ENCODE measurements around the gene APOC4.
"Not testable (repeated sequence)": the region's sequence is repeated elsewhere in the genome, so short reads cannot be mapped to it uniquely, and the experiment has no call there.

Gene APOC4

DNA sequence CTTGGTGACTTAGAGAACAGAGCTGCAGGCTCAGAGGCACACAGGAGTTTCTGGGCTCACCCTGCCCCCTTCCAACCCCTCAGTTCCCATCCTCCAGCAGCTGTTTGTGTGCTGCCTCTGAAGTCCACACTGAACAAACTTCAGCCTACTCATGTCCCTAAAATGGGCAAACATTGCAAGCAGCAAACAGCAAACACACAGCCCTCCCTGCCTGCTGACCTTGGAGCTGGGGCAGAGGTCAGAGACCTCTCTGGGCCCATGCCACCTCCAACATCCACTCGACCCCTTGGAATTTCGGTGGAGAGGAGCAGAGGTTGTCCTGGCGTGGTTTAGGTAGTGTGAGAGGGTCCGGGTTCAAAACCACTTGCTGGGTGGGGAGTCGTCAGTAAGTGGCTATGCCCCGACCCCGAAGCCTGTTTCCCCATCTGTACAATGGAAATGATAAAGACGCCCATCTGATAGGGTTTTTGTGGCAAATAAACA, 17.8 kb upstream of the APOC4 start:
- DNase-seq, result no peak

DNA sequence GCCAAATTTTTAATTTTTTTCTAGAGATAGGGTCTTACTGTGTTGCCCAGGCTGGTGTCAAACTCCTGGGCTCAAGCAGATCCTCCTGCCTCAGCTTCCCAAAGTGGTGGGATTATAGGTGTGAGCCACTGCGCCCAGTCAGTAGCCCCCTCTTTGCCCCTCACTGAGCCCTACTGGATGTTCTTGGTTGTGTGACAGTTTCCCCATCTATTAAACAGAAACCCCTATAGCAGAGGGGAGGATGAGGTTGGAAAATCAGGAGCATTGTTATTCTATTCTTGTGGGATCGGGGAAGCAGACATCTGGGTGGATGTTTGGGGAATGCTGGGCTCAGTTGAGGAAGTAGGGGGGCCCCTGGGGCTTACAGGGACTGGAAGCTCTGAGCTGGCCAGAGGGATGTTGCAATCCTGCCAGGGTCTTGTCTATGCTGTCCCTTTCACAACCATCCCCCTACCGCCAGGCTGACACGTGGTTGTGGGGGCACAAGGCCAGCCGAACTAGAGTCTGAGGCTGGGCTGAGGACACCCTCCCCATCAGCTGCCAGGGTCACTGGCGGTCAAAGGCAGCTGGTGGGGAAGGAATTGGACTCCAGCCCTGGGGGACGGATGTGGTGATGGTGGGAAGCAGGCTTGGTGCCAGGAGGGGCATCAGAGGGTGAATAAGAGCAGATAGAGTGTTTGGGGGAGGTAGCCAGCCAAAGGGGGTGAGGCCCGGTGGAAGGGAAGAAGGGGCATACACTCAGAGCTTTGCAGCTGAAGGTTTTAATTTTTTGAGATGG, 16.7 kb upstream of the APOC4 start:
- DNase-seq, result no peak

DNA sequence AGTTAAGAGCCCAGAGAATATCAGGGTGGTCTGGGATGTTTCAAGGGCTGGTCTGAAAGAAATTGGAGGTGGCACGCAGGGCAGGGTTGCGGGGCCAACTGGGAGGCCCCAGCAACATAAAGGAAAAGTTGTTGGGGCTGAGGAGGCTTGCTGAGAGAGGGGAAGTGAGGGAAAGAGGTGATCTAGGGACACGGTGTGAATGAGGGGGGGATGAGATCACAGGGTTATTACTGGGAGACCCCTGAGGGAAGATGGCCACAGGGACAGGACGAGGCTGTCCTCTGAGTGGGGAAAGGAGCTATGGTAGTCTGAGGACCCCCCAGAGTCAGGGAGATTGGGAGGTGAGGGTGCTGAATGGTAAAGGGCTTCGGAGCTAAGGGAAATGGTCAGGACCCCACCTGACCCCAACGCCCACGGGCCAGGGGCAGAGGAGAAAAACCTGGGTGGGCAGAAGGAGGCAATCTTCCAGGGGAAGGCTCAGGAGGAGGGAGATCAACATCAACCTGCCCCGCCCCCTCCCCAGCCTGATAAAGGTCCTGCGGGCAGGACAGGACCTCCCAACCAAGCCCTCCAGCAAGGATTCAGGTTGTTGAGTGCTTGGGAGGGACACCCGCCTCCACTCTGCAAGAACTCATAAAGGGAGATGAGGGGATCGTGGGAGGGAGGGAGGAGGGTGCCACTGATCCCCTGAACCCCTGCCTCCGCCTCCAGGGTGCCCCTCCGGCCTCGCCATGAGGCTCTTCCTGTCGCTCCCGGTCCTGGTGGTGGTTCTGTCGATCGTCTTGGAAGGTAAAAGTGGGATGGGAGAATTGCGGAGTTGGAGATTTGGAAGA, 15.6 kb upstream of the APOC4 start:
- DNase-seq, result not testable (repeated sequence)

DNA sequence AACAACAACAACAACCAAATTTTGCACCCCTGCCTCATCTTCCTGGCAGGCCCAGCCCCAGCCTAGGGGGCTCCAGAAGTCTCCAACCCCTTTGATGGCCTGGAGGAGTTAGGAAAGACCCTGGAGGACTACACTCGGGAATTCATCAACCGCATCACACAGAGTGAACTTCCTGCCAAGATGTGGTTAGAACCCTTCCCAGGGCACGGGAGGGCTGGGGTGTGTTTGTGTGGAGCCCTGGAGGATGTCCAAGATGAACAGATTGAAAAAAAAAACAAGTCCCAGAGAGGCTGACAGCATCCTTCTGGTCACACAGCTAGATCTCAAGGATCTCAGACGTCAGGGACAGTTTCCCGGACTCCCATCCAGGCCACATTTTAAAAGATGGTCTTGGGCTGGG, 14.3 kb upstream of the APOC4 start:
- DNase-seq, result no peak

DNA sequence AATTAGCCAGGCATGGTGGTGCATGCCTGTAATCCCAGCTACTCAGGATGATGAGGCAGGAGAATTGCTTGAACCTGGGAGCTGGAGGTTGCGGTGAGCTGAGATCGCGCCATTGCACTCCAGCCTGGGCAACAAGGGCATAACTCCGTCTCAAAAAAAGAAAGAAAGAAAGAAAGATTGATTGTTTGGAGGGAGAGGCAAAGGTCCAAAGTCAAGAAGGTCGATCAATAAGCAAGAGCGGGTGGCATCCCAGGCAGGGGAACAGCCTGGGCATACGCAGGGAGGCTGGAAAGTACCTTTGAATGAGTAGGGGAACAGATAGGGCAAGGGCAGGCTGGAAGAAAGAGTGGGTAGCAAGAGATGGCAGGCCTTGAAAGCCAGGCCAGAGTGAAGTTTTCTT, 11.9 kb upstream of the APOC4 start:
- DNase-seq, result no peak

DNA sequence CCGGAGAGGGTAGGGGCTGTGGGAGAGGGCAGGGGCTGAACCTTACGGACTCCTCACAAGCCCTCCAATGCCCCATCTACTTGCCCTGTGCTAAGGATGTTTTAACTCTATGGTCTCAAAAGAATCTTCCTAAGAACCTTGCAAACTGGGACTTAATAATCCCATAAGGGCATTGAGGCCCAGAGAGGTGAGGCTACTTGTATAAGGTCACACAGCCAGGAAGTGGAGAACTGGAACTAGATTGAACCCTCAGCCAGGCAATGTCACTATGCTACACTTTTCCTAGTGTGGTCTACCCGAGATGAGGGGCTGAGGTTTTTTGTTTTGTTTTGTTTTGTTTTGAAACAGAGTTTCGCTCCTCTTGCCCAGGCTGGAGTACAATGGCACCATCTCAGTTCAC, 10.5 kb upstream of the APOC4 start:
- DNase-seq, result no peak

DNA sequence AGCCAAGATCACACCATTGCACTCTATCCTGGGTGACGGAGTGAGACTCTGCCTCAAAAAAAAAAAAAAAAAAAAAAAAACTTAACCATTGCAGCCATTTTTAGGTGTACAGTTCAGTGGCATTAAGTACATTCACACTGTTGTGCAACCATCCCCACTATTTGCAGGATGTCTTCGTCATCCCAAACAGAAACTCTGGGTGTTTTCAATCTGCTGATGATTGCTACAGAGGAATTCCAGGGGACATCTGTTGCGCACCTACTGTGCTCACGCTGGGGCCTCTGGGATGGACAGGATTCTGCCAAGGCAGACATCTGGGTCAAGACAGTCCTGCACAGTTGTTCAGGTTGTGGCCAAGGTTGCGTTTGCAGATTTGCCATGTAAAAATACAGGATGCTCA, 2.4 kb upstream of the APOC4 start:
- DNase-seq, result no peak

DNA sequence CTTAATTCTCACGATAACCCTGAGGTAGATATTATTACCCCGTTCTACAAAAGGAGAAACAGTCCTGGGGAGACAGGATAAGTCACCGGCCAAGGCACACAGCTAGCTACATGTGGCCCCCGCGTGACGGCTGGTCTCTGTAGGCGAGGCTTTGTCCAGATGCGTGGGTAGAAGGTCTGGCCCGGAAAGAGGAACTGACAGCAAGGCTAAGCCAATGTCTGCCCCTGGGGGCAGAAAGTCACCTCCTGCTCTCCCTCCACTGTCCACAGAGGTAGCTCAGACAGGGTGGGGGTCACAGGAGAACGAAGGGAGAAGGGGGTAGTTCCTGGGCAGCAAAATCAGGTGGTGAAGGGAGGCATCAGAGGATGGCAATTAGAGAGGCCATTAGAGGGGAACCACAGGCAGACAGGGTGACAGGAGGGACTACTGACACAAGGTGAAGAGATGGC, 1.8 kb downstream of the APOC4 start:
- no peak for DNase-seq

DNA sequence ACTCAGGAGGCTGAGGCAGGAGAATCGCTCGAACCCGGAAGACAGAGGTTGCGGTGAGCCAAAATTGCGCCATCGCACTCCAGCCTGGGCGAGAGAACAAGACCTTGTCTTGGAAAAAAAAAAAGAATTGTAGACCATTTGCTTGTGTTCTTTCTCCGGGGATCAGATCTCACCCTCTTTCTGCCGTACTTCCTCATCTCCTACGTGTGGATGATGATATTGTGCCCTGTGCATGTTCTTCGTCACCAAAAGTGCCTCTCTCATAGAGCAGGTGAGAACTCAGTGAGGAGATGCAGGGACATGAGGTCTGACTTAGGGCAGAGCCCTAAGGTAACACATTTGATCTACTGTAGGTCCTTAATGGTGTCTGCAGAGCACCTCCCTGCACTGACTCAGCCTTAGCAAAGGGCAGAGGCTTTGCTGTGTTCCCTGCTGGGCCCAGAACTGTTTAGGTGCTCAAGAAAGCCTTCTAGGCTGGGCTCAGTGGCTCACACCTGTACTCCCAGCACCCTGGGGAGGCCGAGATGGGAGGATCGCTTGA, 5.1 kb downstream of the APOC4 start:
- DNase-seq, result no peak

DNA sequence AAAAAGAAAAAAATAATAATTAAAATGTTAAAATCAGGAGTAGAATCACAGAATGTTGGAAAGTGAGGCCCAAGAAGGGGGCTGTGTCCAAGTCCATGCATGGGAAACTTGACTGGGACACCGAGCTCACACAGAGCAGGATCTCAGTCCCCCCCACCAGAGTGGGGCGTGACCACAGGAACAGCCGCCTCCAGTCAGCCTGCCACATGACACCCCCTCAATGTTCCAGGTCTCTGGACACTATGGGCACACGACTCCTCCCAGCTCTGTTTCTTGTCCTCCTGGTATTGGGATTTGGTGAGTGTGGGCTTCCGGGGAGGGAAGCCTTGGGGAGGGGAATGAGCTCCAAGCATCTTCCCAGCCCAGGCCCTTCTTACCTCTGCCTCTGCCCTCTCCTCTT, 6.2 kb downstream of the APOC4 start:
- DNase-seq, result no peak

DNA sequence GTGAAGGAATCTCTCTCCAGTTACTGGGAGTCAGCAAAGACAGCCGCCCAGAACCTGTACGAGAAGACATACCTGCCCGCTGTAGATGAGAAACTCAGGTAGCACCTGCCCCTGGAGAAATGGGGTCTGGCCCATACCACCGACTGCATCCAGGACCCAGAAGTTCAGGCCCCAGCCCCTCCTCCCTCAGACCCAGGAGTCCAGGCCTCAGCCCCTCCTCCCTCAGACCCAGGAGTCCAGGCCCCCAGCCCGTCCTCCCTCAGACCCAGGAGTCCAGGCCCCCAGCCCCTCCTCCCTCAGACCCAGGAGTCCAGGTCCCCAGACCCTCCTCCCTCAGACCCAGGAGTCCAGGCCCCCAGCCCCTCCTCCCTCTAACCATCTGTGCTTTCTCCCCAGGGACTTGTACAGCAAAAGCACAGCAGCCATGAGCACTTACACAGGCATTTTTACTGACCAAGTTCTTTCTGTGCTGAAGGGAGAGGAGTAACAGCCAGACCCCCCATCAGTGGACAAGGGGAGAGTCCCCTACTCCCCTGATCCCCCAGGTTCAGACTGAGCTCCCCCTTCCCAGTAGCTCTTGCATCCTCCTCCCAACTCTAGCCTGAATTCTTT, 6.8 kb downstream of the APOC4 start:
- DNase-seq, result no peak

DNA sequence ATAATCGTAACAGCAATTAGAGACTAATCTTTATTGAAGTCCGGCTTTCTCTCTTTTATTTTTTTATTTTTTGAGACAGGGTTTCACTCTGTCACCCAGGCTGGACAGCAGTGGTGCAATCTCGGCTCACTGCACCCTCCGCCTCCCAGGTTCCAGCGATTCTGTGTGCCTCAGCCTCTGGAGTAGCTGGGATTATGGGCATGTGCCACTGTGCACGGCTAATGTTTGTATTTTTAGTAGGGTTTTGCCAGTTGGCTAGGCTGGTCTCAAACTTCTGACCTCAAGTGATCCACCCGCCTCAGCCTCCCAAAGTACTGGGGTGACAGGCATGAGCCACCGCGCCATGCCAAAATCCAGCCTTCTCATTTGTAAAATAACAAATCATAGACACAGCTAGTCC, 7.5 kb downstream of the APOC4 start:
- DNase-seq, result no peak

DNA sequence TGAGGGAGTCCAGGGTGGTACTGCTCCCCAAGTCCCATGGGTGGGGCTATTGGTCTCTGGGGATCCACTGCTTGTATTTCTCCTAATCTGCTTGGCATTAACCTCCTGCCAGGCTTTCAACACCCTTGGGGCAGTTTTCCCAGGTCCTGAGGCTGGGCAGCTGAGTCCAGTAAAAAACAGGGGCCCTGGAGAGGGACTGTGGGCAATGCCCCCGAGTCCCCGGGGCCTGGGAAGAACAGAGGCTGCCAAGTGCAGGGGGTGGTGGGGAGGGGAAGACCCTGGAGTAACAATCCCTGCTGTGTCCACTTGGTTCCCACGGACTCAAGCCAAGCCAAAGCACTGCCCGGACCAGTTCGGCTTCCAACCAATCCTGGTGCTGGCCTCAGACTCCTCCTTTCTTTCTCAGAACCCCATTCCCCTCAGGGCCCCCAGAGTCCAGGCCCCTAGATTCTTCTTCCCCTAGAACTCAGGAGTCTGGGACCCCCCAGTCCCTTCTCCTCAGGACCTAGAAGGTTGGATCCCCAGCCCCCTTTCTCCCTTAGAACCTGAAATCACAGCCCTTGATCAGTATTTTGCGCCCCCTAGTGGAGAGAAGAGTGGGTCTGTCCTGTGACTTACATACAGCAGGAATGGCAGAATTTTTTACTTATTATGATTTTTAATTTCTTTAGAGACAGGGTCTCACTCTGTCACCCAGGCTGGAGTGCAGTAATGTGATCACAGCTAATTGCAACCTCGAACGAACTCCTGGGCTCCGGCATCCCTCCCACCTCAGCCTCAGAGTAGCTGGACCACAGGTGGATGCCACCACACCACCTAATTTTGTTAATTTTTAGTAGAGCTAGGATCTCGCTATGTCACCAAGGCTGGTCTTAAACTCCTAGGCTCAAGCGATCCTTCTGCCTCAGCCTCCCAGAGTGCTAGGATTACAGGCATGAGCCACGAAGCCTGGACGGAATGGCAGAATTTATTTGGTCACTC, 9.4 kb downstream of the APOC4 start:
- DNase-seq, result peak; percentile 55

DNA sequence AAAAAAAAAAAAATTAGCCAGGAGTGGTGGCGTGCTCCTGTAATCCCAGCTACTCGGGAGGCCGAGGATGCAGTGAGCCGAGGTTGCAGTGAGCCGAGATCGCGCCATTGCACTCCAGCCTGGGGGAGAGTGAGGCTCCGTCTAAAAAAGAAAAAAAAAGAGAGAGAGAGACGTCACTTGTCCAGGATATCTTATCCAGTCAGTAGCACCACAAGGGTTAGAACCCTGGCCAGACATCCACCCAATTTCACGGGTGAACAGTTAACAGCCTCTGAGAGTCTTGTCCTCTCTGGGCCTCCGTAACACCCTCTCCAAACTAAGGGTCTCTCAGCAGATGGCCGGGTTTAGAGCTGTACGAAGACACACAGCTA, 12.2 kb downstream of the APOC4 start:
- DNase-seq, result no peak

DNA sequence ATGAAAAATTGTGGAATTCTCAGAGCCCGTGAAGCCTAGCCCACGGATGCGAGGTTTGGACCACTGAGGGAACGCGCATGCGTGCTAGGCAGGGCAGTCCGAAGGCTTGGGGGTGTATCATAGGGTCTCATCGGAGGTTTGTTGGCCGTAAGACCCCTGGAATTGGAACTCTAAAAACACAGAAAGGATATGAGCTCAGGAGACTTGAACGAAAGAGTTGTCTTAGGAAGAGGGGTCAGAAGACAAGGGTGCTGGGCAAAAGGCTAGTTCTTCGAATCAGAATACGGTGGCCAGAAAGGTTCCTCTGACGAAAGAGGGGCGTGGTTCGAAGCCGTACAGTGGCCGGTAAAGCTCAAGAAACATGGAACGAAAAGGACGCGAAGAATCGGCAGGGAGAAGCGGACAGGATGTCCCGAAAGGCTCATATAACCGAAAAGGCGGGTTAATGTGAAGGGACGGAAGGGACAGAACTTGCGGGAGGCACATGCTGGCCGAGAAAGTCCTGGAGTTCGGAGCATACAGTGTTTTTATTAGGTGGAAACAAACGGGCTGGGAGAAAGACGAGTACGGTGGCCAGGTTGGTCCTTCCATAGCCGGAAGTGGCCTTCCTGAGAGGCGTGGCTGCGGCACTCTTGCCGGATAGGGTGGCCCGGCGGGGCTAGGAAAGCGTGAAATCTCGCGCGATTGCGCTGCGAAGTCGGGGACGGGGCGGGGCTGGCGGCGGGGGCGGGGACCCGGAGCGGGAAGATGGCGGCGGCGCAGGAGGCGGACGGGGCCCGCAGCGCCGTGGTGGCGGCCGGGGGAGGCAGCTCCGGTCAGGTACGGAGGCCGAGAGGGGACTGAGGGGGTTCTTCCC, 12.8 kb downstream of the APOC4 start, which contains the start of gene CLPTM1:
CLPTM1 (plus strand) TSS at position 732 of the 856 bp plus-strand sequence; CDS start at position 748, 16 bp downstream.
- peak; percentile 95 for DNase-seq

DNA sequence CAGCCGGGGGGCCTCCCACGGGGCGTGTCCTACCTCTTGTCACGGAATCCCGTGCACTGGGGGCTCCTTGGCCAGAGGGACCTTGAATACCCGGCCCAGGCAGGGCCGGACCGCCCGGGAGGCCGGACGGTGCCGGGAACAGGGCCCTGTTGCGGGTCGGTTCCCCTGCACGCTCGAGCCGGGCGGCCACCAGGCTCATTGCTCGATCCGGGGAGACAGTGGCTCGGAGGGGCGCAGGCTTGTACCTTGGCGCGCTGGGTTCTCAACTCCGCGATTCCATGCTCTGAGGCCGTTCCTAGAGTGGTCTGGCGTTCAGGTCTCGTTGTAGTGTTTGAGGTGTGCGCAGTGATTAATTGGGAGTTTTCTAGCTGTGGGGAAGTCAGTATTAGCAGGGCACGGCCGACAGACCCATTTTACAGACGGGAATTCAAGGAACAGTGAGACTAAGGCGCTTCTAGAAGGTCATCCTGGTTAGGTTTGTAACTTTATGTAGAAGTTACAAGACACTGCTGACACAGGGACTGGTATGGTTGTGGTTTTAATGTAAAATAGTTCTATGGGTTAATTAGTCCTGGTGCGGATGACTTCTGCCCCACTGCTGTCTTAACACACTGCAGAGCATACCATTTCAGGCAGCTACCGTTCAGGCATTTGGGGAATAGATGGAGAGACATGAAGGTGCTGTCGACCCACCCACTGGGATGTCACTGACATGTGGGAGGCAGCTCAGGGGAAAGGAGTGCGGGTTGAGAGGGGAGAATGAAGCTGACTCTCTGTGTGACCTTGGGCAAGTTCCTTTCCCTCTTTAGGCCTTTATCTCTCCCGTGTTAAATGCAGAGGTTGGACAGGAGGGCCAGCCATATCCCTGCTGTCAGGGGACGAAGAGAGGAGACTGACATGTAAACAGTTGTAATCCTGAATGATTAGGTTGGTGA, 13.7 kb downstream of the APOC4 start:
- no peak for DNase-seq

DNA sequence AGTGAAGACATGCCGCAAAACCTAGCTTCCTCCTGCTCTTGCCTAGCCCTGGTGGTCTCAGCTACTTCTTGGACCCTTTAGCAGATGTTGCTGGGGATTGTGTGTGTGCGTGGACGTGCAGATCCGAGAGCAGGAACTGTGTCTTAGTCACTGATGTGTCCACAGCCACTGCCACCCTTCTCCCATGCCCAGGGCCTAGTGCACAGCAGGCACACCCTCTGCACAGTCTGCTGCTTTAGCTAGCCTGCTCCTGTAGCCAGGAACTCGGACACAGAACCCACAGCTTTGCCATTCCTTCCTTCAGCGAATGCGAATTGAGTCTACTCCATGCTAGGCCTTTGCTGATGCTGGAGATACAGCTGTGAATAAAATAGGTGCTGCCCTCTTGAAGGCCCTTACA, 15.5 kb downstream of the APOC4 start:
- DNase-seq, result no peak

DNA sequence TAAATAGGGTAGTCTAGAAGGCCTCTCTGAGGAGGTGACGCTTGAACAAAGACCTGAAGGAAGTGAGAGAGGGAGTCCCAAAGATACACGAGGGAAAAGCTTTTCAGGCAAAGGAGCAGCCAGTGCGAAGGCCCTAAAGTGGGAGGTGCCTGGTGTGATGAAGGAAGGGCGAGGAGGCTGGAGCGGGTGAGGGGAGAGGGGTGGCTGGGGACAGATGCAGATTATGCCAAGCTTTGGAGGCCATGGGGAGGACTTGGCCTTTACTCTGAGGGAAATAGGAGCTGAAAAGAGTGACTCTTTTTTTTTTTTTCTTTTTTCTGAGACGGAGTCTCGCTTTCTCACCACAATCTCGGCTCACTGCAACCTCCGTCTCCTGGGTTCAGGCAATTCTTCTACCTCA, 16.1 kb downstream of the APOC4 start:
- DNase-seq, result no peak

DNA sequence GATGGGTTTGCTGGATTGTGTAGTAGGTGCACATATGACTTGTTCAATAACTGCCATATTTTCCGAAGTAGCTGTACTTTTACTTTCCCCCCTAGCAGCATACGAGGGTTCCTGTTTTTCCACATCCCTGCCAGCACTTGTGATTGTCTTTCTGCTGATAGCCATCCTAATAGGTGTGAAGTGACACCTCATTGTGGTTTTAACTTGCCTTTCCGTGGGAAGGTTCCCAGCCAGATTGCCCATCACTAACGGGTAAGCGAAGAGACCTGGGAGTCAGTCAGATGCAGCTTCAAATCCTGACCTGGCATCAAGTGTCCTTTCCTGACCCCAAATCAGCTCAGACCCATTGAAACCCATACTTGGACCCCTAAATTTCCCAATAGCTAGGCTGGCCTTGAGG, 17.7 kb downstream of the APOC4 start:
- no peak for DNase-seq
